Left lobe of liver (tissue), 2 donors: ENCODE results near the gene SIL1. TPM values are rescaled to one million over a fixed set of nuclear protein-coding genes. Genes with fewer than 3 reads are reported as not detected.
A peak's percentile ranks its signal among the peaks of the same experiment; 100 is the strongest.
"Not testable (repeated sequence)": the region's sequence is repeated elsewhere in the genome, so short reads cannot be mapped to it uniquely, and the experiment has no call there.

Source experiments
- ATAC-seq: fragments of 200-7000 bp; cut with Tn5 transposase; one replicate; pipeline ENCODE4 v1.9.1; 2020; ENCODE audit warnings: mild to moderate bottlenecking, moderate library complexity
- DNase-seq: peaks from one replicate; pipeline ENCODE4 v3.0.0-alpha.2; 2020; ENCODE audit warnings: low spot score
- total RNA-seq: library from RNA; stranded (reverse); gene quantifications from one replicate; pipeline ENCODE4 v1.2.1, GENCODE V29; 2021
- donor health status: DM: no; HTN: no; CAD: no; lungs with moderate emphysema.
- donor health status: DM: no; HTN: yes; CAD: no.

The SIL1 gene
- total RNA-seq, 1 donor from 2014 or later: 90.6 TPM

DNA sequence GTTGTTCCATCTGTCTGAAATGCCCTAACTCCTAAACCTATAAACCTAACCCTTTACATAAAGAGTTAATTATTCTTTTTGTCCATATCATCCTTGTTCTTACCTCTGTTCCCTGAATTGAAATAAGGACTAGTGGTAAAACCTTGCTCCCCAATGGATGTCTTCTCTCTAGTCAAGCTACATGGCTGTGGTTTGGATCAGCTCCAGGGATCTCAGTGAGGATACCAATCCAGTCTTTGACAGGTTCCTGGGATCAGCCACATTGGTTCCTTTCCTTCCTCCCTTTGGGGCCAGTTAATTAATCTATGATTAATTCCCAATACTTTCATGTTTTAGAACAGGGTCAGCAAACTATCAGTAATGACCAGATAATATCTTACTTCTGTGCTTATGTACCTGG is 151.6 kb downstream of the SIL1 start:
- DNase-seq: no peak
- no peak for ATAC-seq

DNA sequence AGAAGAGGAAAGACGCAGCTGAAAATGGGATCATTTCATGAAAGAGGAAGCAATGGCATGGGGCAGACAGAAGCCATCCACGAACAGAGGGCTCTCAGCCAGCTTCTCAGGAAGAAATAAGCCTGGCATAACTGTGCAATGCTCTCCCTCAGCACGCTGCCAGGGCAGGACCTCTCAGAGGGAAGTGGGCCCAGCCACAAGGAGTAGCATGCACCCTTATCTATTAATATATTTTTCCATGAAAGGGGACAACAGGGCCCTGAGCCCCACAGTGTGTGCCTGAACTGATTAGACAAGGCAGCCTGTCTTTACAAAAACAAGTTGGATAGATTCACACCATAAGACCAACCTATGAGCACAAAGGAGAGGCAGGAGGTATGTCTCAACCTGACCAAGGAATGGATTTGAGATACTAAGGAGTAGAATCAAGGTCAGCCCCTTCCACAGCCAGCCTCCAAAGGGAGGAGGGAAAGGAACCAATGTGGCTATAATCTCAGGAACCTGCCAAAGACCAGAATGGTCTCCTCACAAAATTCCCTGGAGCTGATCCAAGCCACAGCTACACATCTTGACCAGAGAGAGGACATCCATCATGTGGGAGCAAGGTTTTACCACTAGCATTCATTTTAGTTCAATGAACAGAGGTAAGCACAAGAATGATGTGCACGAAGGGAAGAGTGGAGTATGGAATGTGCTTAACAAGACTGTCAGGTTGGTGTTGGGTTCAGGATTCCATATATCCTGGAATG is 154.8 kb downstream of the SIL1 start:
- no peak for DNase-seq
- ATAC-seq: no peak

DNA sequence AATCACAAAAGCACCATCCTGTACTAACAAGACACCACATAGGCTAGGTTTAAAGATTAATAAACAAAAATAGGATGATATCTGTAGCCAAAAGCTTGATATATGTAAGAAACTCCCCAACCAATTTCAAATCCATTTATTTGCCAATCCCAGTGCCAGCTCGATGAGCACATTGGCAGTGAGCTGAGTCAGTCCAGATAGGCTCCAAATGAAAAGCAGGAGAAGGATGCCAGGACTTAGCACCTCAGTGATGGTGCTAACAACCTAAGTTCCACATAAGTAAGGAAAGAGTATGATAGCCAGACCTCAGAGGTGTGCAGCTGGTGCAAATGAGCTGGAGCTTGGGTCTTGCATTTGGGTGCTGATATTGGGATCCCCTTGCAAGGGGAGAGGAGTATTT is 158.1 kb downstream of the SIL1 start:
- DNase-seq: no peak
- ATAC-seq: no peak

DNA sequence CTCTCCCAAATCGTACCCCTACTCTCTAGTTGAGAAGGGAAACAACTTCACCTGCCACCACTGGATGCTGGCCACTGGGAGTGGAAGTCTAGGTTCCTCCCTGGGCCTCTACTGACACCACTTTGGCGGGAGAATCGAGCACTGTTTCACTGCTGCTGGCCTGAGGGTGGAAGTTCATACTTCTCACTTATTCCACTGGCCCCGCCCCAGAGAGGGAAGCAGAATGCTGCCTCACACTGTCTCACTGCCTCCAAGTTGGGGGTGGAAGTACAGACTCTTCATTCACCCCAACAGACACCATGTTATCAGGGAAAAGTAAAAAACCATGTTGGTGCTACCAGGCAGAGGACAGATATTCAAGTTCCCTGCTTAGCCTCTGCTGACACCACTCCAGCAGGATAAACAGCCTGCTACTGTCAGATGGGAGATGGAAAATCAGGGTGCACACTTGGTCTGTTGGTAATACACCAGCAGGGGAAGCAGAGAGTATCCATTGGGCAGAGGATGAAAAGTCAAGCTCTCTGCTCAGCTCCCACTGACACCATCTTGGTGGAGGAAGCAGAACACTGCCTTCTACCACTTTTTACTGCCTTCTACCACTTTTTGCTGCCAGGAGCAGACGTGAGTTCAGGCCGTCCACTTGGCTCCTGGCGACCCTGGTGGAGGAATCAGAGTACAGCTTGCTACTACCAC is 159.4 kb downstream of the SIL1 start:
- DNase-seq (no peak), ATAC-seq (peak; percentile 41)

DNA sequence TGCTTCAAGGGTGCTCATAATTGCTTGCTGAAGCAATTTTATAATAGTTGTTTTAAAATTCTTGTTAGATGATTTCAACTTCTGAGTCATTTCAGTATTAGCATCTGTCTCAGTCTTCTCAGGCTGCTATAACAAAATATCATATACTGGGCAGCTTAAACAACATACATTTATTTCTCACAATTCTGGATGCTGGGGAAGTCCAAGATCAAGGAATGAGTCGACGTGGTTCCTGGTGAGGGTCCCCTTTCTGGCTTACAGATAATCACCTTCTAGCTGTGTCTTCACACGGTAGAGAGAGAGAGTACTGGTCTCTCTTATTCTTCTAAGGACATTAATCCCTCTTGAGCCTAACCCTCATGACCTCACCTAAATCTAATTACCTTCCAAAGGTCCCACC is 160.4 kb downstream of the SIL1 start:
- no peak for ATAC-seq
- DNase-seq: no peak

DNA sequence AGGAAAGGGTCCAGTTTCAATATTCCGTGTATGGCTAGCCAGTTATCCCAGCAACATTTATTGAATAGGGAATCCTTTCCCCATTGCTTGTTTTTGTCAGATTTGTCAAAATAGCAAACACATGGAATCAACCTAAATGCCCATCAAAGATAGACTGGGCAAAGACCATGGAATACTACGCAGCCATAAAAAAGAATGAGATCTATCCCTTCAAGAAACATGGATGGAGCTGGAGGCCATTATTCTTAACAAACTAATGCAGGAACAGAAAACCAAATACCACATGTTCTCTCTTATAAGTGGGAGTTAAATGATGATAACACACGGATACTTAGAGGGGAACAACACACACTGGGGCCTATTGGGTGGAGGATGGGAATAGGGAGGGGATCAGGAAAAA is 161.8 kb downstream of the SIL1 start:
- DNase-seq, ATAC-seq: not testable (repeated sequence)

DNA sequence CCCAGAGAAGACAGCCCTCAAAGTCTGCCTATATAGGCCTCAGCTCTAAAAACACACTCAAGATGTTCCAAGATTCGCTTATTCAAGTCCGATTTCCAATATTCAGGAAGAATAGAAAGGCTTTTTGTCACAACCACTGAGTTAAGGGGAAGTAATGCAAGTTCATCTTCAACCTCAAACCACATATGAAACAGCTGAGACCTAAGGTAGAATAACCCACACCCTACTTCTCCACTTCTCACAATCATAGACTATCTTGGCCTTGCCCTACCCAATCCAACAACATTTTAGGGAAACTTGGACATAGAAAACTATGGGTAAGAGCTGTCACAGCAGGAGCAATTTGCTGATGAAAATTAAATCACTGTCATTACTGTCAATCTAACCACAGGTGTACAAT is 171.0 kb downstream of the SIL1 start:
- DNase-seq (no peak), ATAC-seq (no peak)

DNA sequence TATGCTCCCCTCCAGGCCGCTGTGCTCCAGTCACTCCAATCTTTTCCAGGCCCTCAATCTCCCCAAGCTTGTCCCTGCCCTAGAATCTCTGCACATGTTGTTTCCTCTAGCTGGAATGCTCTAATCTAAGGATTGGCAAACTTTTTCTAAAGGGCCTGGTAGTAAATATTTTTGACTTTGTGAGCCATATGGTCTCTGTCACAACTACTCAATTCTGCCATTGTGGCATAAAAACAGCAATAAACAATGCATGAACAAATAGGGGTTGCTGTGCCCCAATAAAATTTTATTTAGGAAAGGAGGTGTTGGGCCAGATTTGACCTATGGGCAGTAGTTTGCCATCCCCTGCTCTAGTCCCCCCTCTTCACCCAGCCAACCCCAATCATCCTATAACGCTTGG is 172.5 kb downstream of the SIL1 start:
- no peak for ATAC-seq
- DNase-seq: no peak

DNA sequence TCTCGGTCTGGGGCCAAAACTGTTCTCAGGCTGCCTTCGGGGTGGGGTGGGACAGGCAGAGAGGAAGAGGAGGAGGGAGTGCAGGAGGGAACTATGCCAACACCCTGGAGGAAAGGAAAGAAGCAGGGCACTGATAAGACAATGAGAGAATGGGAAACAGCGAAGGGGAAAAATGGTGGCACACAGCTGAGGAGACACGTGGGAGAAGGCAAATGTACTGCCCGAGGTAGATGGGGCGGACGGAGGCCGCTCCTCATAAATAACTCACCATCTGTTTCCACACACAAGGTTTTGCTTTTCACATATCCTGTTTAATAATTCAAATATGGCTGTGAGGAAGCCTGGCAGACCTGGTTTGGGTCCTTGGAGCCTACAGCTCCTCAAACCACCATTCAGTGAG is 174.9 kb downstream of the SIL1 start:
- ATAC-seq: no peak

DNA sequence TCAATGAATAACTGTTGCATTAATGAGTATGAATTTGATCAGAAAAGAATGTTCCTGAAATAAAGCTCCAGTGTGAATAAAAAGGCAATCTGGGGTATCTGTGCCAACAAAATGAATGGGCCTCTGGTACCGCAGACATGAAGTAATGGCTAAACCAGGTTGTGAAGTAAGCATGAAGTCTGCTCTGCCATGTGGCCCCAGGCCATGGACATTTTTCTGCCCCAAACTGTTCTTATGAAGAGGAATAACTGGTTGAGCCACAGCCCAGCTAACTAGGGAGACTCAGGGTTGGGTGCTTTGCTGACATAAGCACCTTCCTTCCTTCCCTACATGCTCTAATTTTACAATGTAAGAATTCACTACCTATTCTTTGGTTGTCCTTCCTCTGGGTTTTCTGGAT is 175.6 kb downstream of the SIL1 start:
- DNase-seq (no peak), ATAC-seq (no peak)

More for the DNA sequence above, 174.9 kb downstream of the SIL1 start:
- DNase-seq: no peak

DNA sequence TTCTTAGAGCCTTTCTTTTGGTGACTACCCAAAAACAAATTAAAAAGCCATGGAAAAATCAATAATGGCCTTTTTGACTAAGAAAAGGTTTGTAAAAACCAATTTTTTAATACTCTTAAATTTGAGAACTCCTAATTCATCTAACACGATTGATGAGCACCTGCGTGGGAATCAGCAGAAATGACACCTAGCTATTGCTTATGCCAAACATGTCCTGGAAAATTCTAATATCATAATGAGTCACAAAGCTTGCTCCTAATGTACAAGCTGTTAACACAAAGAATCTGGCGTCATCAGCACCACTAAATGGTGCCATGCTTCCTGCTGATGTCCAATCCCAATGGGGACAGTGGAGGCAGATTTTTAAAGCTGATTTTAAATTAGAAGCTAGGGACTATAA is 176.8 kb downstream of the SIL1 start:
- ATAC-seq: no peak
- no peak for DNase-seq

DNA sequence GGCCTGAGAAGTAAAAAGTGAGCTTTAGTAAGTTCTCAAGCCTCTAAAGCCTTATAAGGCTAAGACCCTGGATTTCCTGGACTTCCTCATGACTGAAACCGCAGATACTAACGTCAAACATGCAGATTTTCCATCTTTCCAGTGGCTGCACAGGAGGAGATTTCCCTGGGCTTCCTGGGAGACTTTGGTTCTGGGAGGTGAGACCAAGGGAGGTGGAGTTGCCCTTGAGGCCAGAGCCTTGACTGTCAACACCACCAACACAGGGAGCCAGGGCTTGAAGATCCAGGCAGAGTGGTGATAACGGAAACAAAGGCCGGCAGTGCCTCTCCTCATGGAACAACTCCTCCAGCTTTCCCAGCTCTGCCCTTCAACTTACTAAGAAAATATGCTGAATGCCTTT is 178.3 kb downstream of the SIL1 start:
- ATAC-seq (no peak), DNase-seq (no peak)

DNA sequence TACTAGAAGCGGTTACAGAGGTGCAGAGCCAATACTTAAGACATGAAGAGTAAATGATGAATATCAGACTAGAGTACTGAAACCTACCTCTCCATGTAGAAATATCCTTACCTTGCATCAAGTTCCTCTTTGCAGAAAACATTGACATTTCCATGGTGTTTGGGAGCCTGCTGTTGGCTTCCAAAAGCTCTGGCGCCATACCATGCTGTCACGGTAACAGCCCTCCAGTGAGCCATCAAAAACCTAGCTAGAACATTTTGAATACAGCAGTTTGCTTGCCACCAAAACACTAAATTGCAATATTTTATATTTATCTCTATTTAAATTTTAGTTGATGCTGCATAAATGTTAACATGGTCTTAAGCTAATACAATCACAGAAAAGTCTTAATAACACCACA is 179.0 kb downstream of the SIL1 start:
- DNase-seq: no peak
- ATAC-seq: no peak

DNA sequence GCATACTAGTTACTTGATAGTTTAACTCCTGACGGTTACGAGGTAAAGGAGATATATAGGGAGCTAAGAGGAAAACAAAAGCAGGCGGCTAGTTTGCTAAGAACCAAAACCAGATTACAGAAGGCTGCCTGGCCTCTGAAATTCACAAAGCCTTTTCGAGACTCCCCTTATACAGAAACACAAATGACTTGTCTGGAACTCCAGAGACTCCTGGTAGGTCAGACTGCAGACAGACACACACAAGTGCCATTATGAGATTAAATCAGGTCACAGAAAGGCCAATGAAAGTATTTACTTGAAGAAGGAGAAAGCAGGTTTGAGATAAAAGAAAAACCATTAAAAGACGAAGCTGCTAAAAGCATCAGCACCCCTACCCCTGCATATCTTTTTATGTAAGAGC is 180.5 kb downstream of the SIL1 start:
- no peak for DNase-seq
- ATAC-seq: no peak

DNA sequence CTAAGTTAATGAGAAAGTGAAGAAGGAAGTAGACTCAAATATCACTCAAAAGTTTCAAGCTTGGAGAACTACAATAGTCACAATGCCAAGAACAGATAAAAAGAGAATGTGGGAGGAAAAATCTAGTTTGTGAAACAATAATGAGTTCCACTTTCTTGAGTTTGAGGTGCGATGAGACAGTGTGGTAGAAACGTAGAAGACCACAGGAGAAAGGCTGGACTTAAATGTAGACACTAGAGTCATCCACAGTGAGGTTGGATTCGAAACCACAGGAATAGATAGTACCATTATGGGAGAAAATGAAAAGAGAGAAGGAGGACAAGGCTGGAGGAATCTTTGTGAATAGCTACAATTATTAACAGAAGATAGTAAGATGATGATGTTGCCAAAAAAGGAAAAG is 182.0 kb downstream of the SIL1 start:
- DNase-seq (no peak), ATAC-seq (no peak)

DNA sequence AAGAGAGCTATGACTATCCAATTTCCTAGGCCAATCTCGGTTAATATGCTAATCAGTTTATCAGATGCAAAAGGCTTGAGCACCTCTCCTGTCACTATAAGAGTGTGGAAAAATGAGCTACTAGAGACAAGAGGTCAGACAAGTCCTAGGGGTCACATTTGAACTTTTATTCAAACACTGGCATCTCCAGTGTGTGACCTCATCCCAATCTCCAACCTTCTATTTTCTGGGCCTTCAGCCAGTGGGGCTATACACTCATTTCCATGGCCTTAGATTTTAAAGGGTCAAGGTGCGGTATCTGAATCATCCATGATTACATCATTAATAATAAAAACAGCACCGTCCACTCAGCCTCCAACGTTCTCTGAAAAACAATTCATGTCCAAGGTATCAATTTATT is 183.4 kb downstream of the SIL1 start:
- DNase-seq: no peak

DNA sequence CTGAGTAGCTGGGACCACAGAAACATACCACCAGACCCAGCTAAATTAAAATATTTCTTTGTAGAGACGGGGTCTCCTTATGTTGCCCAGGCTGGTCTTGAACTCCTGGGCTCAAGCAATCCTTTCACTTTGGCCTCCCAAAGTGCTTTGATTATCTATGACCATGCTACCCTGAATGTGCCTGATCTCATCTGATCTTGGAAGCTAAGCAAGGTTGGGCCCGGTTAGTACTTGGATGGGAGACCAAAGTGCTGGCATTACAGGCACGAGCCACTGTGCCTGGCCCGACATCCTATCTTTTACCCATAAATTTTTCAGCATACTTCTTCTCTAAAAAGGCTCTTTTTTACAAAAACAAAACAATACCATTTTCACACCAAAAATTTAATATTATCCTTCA is 186.0 kb downstream of the SIL1 start:
- no peak for ATAC-seq
- DNase-seq: no peak

More for the DNA sequence above, 183.4 kb downstream of the SIL1 start:
- ATAC-seq: peak; percentile 58

DNA sequence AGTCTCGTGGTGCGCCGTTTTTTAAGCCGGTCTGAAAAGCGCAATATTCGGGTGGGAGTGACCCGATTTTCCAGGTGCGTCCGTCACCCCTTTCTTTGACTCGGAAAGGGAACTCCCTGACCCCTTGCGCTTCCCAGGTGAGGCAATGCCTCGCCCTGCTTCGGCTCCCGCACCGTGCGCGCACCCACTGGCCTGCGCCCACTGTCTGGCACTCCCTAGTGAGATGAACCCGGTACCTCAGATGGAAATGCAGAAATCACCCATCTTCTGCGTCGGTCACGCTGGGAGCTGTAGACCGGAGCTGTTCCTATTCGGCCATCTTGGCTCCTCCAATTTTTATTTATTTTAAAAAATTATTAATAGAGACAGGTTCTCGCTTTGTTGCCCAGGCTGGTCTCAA is 187.0 kb downstream of the SIL1 start:
- DNase-seq, ATAC-seq: not testable (repeated sequence)

DNA sequence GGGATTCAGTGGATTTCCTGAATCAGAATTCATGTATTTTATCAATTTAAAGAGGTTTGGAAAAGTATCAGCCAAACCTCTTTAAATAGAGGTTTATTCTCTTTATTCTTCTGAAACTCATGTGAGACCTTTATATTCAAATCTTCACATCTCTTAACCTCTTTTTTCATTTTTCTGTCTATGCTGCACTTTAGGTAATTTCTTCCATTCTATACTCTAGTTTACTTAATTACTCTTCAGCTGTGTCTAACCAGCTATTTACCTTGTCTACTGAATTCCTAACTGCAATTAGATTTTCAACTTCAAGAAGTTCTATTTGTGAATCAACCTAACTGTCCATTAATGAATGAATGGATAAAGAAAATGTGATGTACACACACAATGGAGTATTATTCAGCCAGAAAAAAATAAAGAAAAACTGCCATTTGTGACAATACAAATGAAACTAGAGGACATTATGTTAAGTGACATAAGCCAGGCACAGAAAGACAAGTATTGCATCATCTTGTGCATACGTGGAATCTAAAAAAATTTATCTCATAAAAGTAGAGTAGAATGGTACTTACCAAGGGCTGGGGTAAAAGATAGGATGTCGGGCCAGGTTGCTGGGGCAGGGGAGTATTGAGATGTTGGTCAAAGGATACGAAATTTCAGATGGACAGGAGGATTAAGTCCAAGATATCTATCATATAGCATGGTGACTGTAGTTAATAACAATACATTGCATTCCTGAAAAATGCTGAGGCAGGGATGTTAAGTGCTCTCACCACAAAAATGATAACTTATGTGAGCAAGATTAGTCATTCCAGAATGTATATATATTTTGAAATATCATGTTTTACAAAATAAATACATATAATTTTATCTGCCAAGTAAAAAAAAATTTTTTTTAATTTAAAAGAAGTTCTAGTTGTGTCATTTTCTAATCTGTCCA is 193.5 kb downstream of the SIL1 start:
- DNase-seq (no peak), ATAC-seq (no peak)

DNA sequence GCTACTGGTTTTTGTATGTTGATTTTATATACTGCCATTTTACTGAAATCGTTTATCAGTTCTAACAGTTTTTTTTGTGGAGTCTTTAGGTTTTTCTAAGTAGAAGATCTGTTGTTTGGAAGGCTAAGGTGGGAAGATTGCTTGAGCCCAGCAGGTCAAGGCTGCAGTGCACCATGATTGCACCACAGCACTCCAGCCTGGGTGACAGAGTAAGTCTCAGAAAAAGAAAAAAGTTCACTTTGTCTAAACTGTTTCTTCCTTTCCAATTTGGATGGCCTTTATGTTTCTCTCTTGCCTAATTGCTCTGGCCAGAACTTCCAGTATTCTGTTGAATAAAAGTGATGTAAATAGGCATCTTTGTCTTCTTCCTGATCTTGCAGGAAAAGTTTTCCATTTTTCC is 198.5 kb downstream of the SIL1 start:
- DNase-seq: no peak
- no peak for ATAC-seq

DNA sequence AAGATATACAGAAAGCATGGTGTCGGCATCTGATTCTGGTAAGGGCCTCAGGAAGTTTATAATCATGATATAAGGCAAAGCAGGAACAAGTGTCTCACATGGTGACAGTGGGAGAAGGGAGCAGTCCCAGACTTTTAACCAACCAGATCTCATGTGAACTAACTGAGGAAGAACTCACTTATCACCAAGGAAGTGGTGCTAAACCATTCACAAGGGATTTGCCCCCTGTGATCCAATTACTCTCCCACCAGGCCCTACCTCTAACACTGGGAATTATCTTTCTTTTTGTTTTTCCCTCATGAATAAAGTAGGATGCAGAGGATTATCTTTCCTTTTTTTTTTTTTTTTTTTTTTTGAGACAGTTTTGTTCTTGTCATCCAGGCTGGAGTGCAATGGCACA is 199.6 kb downstream of the SIL1 start:
- no peak for DNase-seq
- no peak for ATAC-seq

DNA sequence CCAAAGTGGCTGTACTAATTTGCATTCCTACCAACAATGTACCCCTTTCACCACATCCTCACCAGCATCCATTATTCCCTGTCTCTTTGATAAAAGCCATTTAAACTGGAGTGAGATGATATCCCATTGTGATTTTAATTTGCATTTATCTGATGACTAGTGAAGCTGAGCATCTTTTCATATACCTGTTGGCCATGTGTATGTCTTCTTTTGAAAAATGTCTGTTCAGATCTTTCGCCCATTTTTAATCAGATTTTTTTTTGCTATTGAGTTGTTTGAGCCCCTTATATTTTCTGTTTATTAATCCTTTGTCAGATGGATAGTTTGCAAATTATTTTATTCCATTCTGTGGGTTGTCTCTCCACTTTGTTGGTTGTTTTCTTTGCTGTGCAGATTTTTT is 202.0 kb downstream of the SIL1 start:
- DNase-seq: no peak
- no peak for ATAC-seq
